CD4-positive, alpha-beta T cell treated with Interferon gamma for 1 hour (primary cell): ENCODE measurements around the gene RAB40A.

ENCODE experiments used
- DNase-seq: peaks from one replicate; pipeline ENCODE4 v3.0.0-alpha.2; 2020

The RAB40A gene

DNA sequence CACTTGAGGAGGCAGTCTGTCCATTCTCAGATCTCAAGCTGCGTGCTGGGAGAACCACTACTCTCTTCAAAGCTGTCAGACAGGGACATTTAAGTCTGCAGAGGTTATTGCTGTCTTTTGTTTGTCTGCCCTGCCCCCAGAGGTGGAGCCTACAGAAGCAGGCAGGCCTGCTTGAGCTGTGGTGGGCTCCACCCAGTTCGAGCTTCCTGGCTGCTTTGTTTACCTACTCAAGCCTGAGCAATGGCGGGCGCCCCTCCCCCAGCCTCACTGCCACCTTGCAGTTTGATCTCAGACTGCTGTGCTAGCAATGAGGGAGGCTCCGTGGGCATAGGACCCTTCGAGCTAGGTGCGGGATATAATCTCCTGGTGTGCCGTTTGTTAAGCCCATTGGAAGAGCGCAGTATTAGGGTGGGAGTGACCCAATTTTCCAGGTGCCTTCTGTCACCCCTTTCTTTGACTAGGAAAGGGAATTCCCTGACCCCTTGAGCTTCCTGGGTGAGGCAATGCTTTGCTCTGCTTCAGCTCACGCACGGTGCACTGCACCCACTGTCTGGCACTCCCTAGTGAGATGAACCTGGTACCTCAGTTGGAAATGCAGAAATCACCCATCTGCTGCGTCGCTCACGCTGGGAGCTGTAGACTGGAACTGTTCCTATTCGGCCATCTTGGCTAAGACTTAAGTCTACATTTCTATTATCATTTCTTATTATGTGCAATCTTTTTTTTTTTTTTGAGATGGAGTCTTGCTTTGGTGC is 59.1 kb downstream of the RAB40A start:
- peak; percentile 55 for DNase-seq

DNA sequence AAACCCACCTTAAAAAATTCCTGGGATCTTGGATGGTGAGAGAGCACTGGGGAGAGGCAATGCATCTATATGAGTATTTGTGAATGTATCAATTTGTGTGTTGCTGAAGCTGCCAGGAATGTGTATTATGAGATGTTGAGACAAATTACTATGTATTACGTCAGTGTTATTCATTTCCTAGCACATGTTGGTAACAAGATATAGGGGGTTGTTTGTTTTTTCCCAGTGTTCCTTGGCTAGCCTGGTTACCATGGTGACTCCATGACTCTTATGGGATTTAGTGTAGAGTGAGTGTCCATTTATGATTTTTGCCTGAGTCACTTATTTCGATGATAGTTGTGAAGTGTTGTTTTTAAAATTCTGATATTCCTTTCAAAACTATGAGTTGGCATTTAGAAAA is 65.6 kb downstream of the RAB40A start:
- no peak for DNase-seq
